BE2C (cell line): ENCODE data around the gene ABLIM3.

Source experiments
- DNase-seq: peaks from one replicate; pipeline ENCODE4 v3.0.0-alpha.2; 2020
- H3K27me3 ChIP-seq: fragments of 250-450 bp; sonication (Bioruptor Pico); 2 replicates; pipeline ENCODE4 v1.5.1; 2020; ENCODE audit warnings: mild to moderate bottlenecking
- H3K36me3 ChIP-seq: fragments of 250-450 bp; sonication (Bioruptor Pico); 2 replicates; pipeline ENCODE4 v1.5.1; 2020; ENCODE audit warnings: mild to moderate bottlenecking
- H3K4me1 ChIP-seq: fragments of 250-450 bp; sonication (Bioruptor Pico); 2 replicates; pipeline ENCODE4 v1.5.1; 2020
- H3K4me3 ChIP-seq: 2 replicates; pipeline ENCODE4 v1.5.1; 2011; ENCODE audit warnings: low read depth, low read length
- H3K9me3 ChIP-seq: fragments of 250-450 bp; sonication (Bioruptor Pico); 2 replicates; pipeline ENCODE4 v1.5.1; 2020
- CTCF ChIP-seq: IDR thresholded peaks from 2 replicates; pipeline ENCODE4 v1.5.1; 2012; ENCODE audit warnings: mild to moderate bottlenecking, low read depth, low read length

ABLIM3 gene

GRCh38 chr5:149145138-149145537 is 3.8 kb downstream of the ABLIM3 start:
- no peak for DNase-seq
- no peaks in the 10 kb centered on the region; the same call in 1 of the 2 replicates for H3K27me3 ChIP-seq
- TF ChIP-seq CTCF, result no peak
- H3K9me3 ChIP-seq, result no peaks in the 10 kb centered on the region
- H3K36me3 ChIP-seq, result no peaks in the 10 kb centered on the region
- no peak overlapping the region for H3K4me3 ChIP-seq
- no peaks in the 10 kb centered on the region for H3K4me1 ChIP-seq

- no peak for DNase-seq
- Histone ChIP-seq H3K9me3 (no peaks in the 10 kb centered on the region), H3K4me1 (no peaks in the 10 kb centered on the region), H3K27me3 (no peaks in the 10 kb centered on the region), H3K4me3 (no peak overlapping the region), H3K36me3 (no peaks in the 10 kb centered on the region)
- TF ChIP-seq CTCF, result no peak
Measured at GRCh38 chr5:149147676-149148075, 6.4 kb downstream of the ABLIM3 start.

GRCh38 chr5:149149942-149150341 is 8.6 kb downstream of the ABLIM3 start:
- no peaks in the 10 kb centered on the region for H3K9me3 ChIP-seq
- no peaks in the 10 kb centered on the region for H3K36me3 ChIP-seq
- no peak for DNase-seq
- H3K27me3 ChIP-seq, result no peaks in the 10 kb centered on the region
- no peak overlapping the region for H3K4me3 ChIP-seq
- no peak for TF ChIP-seq CTCF
- no peaks in the 10 kb centered on the region for H3K4me1 ChIP-seq

- H3K4me1 ChIP-seq, result no peaks in the 10 kb centered on the region
- H3K27me3 ChIP-seq, result no peaks in the 10 kb centered on the region
- no peak for DNase-seq
- no peak for TF ChIP-seq CTCF
- H3K9me3 ChIP-seq, result no peaks in the 10 kb centered on the region
- H3K36me3 ChIP-seq, result no peaks in the 10 kb centered on the region
- no peak overlapping the region for H3K4me3 ChIP-seq
Measured at GRCh38 chr5:149150457-149150856, 9.2 kb downstream of the ABLIM3 start.

- H3K36me3 ChIP-seq, result no peaks in the 10 kb centered on the region
- no peak overlapping the region for H3K4me3 ChIP-seq
- no peaks in the 10 kb centered on the region for H3K4me1 ChIP-seq
- no peak for DNase-seq
- peak; percentile 48 for TF ChIP-seq CTCF
- H3K9me3 ChIP-seq, result no peaks in the 10 kb centered on the region
- H3K27me3 ChIP-seq, result no peaks in the 10 kb centered on the region
Measured at GRCh38 chr5:149151717-149152116, 10.4 kb downstream of the ABLIM3 start.

GRCh38 chr5:149152317-149152746 is 11.0 kb downstream of the ABLIM3 start:
- no peak overlapping the region for H3K4me3 ChIP-seq
- DNase-seq, result no peak
- H3K9me3 ChIP-seq, result no peaks in the 10 kb centered on the region
- H3K27me3 ChIP-seq, result no peaks in the 10 kb centered on the region
- H3K4me1 ChIP-seq, result no peaks in the 10 kb centered on the region
- no peak for TF ChIP-seq CTCF
- no peaks in the 10 kb centered on the region for H3K36me3 ChIP-seq
